Middle frontal gyrus (tissue), 1 donor: ENCODE data around the gene C1orf167.

Experiments used
- DNase-seq: peaks from one replicate; pipeline ENCODE4 v3.0.0-alpha.2; 2015; ENCODE audit warnings: low spot score; ENCODE audit errors: extremely low spot score

Gene C1orf167

GRCh38 chr1:11784993-11785769 lies 23.2 kb downstream of the C1orf167 start:
- no peak for DNase-seq

GRCh38 chr1:11786168-11786567 lies 24.2 kb downstream of the C1orf167 start:
- DNase-seq, result no peak

- DNase-seq, result no peak
Observed at GRCh38 chr1:11787251-11787803, 25.3 kb downstream of the C1orf167 start.

GRCh38 chr1:11787804-11788436 lies 25.9 kb downstream of the C1orf167 start:
- no peak for DNase-seq

GRCh38 chr1:11788549-11789053 lies 26.6 kb downstream of the C1orf167 start:
- DNase-seq, result no peak

- DNase-seq, result no peak
Observed at GRCh38 chr1:11789126-11790067, 27.4 kb downstream of the C1orf167 start.

GRCh38 chr1:11790101-11790879 lies 28.3 kb downstream of the C1orf167 start:
- no peak for DNase-seq

- DNase-seq, result peak; percentile 51
Observed at GRCh38 chr1:11790880-11791715, 29.1 kb downstream of the C1orf167 start.

- DNase-seq, result no peak
Observed at GRCh38 chr1:11792106-11792505, 30.1 kb downstream of the C1orf167 start.

GRCh38 chr1:11793819-11794218 lies 31.8 kb downstream of the C1orf167 start:
- DNase-seq, result no peak

- DNase-seq, result no peak
Observed at GRCh38 chr1:11794446-11795237, 32.6 kb downstream of the C1orf167 start.

GRCh38 chr1:11795238-11795890 lies 33.4 kb downstream of the C1orf167 start:
- no peak for DNase-seq

GRCh38 chr1:11796036-11796828 lies 34.2 kb downstream of the C1orf167 start:
- DNase-seq, result no peak

- DNase-seq, result no peak
Observed at GRCh38 chr1:11797525-11798216, 35.7 kb downstream of the C1orf167 start.

- no peak for DNase-seq
Observed at GRCh38 chr1:11799099-11799498, 37.1 kb downstream of the C1orf167 start.

- DNase-seq, result no peak
Observed at GRCh38 chr1:11799896-11800295, 37.9 kb downstream of the C1orf167 start.

GRCh38 chr1:11800391-11800755 lies 38.4 kb downstream of the C1orf167 start:
- no peak for DNase-seq
